Activated CD8-positive, alpha-beta memory T cell treated with anti-CD3 and anti-CD28 coated beads, Interleukin-2, amount 50 U/mL, for 4 hours (primary cell): Measurements from ENCODE around the gene SAMD10.
"Not testable (repeated sequence)": the region's sequence is repeated elsewhere in the genome, so short reads cannot be mapped to it uniquely, and the experiment has no call there.

ENCODE experiments used
- DNase-seq: peaks from one replicate; pipeline ENCODE4 v3.0.0-alpha.2; 2020

SAMD10 gene

DNA sequence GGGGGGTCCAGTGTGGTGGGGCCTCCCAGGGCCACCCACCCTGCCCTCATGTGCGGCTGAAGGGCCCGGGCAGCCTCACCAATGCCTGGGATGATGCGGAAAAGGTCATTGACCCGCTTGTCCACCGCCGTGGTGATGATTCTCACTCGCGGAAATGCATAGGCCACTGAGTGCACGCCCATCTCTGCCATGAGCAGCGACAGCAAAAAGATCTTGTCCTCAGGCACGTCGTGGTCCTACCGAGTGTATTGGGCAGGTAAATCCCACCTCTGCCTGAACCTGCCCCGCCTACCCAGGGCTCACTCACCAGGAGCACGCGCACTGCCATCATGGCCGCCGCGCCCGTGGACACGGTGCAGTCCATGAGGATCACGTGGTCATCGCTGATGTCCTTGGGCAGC, 39.4 kb downstream of the SAMD10 start:
- DNase-seq: no peak

DNA sequence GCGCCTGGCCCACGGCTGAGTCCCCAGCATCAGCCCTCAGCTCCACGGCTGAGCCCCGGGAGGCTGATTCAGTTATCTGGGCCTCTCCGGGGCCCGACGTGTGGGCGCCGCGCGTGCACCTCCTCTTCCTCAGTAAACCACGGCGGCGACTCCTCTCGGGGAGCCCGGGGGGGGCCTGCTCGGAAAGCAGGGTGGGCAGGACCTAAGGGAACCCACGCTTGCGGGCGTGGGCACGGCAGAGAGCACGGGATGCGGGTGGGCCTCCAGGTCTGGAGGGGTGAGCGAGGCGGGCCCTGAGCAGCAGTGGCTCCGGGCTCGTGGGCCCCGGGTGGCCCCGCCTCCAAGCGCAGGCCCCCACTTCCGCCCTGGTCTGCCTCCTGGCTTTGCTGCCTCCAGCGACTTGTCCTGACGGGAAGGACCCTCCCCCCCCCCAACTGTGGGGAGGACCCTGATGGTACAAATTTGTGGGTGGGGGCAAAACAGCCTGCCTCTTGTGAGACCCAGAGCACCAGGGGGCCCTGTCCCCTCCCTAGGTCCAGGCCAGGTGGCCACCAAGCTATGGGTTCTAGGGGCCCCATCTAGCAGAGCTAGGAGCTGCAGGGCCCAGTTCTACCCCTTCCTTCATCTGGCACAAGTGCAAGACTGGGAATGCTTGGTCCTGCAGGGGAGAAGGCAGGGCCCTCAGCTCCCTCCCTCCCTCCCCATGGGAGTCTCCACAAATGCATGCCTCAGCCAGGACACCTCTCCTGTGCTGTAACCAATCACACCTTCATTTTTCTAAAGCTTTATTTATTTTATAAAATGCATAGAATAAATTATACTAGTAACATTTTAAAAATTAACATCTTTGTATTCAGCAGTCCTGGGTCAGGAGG, 40.1 kb downstream of the SAMD10 start:
- DNase-seq: no peak

DNA sequence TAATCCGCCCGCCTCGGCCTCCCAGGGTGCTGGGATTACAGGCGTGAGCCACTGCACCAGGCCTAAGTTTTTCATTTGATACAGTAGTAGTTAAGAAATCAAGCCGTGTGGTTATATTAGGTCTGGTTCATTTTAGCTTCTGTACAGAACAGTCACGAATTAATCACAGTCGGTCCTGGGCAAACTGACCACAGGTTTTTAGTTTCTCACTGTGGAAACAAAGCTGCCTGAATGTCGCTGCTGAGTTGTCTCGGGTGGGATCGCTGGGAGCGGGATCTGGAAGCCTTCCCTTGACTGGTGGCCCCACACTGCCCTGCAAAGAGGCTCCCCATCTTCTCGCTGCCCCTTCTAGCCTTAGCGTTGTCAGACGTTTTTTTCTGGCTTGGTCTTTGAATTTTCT, 41.8 kb downstream of the SAMD10 start:
- DNase-seq: no peak

DNA sequence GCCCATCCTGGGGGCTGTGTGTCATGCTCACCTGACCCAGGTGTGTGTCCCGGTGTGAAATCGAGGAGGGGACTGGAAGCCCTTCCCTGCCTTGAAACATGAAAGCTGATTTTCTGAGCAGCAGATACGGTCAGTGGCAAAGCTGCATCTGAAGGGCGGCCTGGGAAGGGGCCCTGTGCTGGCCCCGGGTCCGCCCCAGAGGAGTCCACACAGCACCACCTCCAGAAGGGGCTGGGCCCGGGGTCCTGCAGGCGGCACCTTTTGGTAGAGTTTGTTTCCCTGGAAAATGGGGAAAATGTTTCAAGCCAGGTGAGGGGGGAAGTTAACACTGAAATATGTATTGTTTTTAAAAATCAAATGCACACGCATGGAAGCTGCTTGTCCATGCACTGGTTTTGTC, 44.0 kb downstream of the SAMD10 start:
- no peak for DNase-seq

DNA sequence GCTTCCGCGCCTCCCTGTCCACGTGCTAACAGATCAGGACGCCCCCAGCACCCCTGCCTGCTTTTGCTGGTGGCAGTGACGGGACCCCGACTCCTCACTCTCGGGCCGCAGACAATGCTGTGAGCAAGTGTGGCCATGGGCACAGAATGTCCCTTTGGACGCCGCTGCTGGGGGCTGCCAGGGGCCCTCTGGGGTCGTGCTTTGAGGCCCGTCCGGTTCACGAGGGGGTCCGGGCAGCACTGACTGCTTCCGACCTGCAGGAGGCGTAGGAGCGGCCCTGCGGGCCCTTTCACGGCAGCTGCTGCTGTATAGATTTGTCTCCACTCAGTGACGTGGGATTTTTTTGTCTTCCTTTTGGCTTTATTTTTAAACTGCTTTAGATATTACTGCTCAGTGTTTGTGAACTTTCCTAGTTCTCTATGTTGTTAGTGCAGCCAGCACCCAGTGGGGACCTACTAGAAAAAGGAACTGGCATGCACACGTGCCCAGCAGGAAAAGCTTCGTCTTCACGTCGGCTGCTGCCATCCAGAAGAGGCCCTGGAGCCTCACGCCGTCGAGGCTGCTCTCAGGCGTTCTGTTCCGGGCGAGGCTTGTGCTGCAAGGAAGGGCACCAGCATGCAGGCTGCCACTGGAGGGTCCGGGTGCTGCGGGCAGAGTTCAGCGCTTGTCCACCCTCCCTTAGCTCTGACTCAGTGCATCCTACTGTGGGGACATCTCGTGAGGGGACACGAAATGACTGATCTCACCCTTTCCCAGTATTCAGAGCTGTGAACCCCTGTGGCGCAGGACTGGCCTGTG, 45.0 kb downstream of the SAMD10 start:
- no peak for DNase-seq

DNA sequence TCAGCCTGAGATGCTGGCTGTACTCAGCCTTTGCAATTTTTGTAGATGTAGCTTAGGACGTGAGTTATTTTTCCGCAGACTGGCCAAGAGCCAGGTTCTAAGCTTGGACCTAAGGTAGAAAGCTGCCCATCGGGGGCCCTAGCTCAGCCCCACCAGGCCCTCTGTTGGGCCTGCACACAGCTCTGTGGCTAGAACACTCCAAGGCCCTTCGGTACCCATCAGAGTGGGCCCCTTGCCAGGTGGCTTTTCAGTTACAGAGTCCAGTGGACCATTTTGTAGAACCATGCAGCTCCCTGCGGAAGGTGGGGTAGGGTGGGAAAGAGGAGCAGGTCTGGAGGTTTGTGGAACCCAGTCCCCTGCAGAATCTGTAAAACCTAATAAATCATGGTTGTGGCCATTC, 45.8 kb downstream of the SAMD10 start:
- no peak for DNase-seq

DNA sequence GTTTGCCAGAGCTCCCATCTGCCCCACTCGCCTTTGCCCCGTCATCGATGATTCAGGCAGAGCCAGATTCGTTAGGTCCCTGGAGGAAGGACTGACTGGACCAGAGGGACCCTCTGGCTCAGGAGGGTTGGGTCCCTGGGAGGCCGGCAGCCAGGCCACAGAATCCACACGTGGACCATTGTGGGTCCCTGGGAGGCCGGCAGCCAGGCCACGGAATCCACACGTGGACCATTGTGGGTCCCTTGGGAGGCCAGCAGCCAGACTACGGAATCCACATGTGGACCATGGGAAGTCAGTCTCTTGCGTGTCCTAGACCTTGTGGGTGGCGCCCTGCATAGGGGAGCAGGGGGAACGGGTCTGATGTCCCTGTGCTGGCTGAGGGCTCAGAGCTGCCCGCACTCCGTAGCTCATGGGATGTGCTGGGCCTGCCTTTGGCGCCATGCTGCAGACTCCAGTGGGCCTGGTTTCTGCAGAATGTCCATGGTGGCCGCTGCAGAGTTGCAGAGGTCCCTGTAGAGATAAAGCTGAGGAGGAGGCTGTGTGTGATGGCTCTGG, 46.8 kb downstream of the SAMD10 start:
- DNase-seq: no peak

DNA sequence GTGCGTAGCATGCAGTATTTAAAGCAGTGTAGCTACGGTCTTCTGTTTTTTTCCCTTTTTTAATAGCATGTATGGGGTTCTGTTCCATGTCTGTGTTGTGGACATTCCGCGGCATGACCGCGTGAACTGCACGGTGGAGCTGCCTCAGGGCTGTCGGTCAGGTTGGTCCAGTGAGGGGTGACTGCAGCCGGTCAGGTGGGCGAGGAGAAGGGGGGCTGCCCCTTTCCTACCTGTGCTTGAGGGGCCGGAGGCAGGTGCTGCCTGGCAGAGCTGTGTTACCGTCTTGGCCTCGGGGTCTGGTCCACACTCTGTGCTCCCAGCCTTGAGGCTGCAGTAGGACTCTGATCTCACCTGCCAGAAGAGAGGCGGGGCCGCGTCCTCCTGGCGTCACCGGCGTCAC, 47.7 kb downstream of the SAMD10 start:
- DNase-seq: no peak

DNA sequence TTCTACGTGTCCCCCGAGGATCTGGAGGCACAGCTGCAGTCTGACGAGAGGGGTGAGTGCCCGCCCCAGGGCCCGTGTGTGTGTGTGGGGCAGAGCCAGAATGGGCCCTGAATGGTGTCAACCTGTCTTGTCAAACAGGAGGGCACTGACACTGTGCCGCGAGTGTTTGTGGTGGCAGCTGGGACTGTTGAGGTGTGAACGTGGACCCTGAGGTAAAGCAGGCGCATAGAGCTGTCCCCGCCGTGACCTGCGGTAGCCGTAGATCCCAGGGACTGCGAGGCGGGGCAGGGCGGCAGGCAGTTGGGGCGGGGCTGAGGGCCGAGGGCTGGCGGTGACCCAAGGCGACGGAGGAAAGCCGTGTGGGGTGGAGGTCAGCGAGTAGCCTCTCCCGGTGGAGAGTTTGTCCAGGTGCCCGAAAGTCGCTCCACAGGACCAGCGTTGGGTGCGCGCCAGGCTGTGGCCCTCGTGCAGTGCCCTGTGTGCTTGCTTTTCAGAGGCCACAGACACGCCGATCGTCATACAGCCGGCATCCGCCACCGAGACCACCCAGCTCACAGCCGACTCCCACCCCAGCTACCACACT, 48.4 kb downstream of the SAMD10 start:
- DNase-seq: no peak

DNA sequence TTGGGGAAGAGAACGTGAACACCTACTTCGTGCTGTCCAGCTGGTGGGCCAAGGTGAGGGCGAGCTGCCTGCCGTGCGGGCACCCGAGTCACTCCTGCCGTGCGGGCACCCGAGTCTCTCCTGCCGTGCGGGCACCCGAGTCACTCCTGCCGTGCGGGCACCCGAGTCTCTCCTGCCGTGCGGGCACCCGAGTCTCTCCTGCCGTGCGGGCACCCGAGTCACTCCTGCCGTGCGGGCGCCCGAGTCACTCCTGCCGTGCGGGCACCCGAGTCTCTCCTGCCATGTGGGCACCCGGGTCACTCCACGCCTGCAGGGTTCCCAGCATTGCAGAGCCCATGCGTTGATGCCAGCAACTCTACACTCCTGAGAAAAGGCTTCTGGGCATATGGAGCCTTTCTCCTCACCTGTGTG, 50.0 kb downstream of the SAMD10 start:
- not testable (repeated sequence) for DNase-seq

DNA sequence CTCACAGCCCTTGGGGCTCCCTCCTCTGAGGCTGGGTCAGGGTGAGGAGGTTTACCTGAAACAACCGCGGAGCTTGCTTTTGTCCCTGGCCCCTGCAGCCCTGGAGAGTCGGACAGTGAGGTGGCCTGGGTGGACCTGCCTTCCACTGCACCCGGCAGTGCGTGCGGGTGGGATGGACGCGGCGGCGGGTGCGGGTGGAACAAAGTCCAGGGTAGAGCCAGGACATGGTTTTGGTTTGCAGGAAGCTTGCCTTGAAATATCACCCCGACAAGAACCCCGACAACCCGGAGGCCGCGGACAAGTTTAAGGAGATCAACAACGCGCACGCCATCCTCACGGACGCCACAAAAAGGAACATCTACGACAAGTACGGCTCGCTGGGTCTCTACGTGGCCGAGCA, 50.4 kb downstream of the SAMD10 start:
- DNase-seq: no peak

DNA sequence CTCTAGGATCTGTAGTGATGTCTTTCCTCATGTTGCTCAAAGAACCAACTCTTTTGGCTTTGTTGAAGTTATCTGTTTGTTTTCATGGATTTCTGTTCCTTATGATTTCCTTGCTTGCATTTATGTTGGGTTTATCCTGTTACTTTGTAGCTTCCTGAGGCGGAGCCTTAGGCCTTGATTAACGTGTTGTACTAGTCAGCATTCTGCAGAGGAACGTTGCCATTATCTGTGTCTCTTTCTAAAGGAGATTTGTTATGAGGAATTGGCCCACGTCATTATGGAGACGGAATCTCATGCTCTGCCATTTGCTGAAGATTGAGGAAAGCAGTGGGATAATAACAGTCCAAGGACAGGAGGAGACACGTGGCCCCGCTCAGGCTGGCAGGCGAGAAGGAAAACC, 53.1 kb downstream of the SAMD10 start:
- no peak for DNase-seq

DNA sequence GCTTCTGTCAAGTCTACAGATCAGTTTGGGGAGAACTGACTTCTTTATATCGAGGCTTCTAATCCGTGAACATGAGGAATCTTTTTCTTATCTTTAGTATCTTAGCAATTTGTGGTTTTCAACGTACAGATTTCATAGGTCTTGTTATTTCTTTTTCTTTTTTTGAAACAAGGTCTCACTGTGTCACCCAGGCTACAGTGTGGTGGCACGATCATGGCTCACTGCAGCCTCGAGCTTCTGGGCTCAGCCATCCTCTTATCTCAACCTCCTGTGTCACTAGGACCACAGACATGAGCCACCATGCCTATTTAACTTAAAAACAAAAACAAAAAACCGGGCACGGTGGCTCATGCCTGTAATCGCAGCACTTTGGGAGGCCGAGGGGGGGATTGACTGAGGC, 55.2 kb downstream of the SAMD10 start:
- no peak for DNase-seq
